SHP77 treated with DMSO at 0.1 percent for 48 hours (cell line): ENCODE measurements around the gene NEU2.
"Not testable (repeated sequence)": the region's sequence is repeated elsewhere in the genome, so short reads cannot be mapped to it uniquely, and the experiment has no call there.

Experiments used
- DNase-seq: peaks from one replicate; lab custom pipeline; 2025; lab: John Stamatoyannopoulos, UW

The NEU2 gene

GRCh38 chr2:233056961-233057605 lies 24.6 kb downstream of the NEU2 start:
- no peak for DNase-seq

GRCh38 chr2:233058717-233059546 lies 26.5 kb downstream of the NEU2 start:
- no peak for DNase-seq

- DNase-seq, result no peak
Measured at GRCh38 chr2:233059547-233059796, 27.0 kb downstream of the NEU2 start.

- DNase-seq, result no peak
Measured at GRCh38 chr2:233059797-233060500, 27.5 kb downstream of the NEU2 start, which contains the start of gene INPP5D. Gene INPP5D, plus strand, starts transcription at chr2:233060342. Its CDS starts 137 bp downstream, at chr2:233060479.

- no peak for DNase-seq
Measured at GRCh38 chr2:233060501-233060979, 28.1 kb downstream of the NEU2 start.

GRCh38 chr2:233060980-233061590 lies 28.6 kb downstream of the NEU2 start:
- DNase-seq, result no peak

- no peak for DNase-seq
Measured at GRCh38 chr2:233061591-233062450, 29.3 kb downstream of the NEU2 start.

GRCh38 chr2:233062451-233062850 lies 30.0 kb downstream of the NEU2 start:
- DNase-seq, result no peak

- no peak for DNase-seq
Measured at GRCh38 chr2:233062946-233063268, 30.4 kb downstream of the NEU2 start.

- no peak for DNase-seq
Measured at GRCh38 chr2:233063269-233063975, 30.9 kb downstream of the NEU2 start.

GRCh38 chr2:233063976-233064411 lies 31.5 kb downstream of the NEU2 start:
- DNase-seq, result no peak

- DNase-seq, result no peak
Measured at GRCh38 chr2:233064530-233065199, 32.2 kb downstream of the NEU2 start.

GRCh38 chr2:233065200-233065589 lies 32.7 kb downstream of the NEU2 start:
- not testable (repeated sequence) for DNase-seq

GRCh38 chr2:233065954-233066470 lies 33.5 kb downstream of the NEU2 start:
- DNase-seq, result no peak

- no peak for DNase-seq
Measured at GRCh38 chr2:233068762-233069418, 36.4 kb downstream of the NEU2 start.

GRCh38 chr2:233072838-233073237 lies 40.4 kb downstream of the NEU2 start:
- DNase-seq, result no peak

GRCh38 chr2:233074106-233074505 lies 41.6 kb downstream of the NEU2 start:
- DNase-seq, result no peak

GRCh38 chr2:233075141-233075965 lies 42.9 kb downstream of the NEU2 start:
- DNase-seq, result no peak

- no peak for DNase-seq
Measured at GRCh38 chr2:233075966-233076339, 43.5 kb downstream of the NEU2 start.
